IPS-20b (cell line): Measurements from ENCODE around the gene COPE.

ENCODE experiments used
- H3K27ac ChIP-seq: one replicate; pipeline ENCODE4 v1.5.1; 2013; ENCODE audit warnings: low read length
- H3K27me3 ChIP-seq: 2 replicates; pipeline ENCODE4 v1.6.1; 2013; ENCODE audit warnings: mild to moderate bottlenecking, low read length, inconsistent platforms; ENCODE audit not compliant: insufficient read depth
- H3K36me3 ChIP-seq: 2 replicates; pipeline ENCODE4 v1.6.1; 2013; ENCODE audit warnings: low read depth, mild to moderate bottlenecking, inconsistent platforms, low read length, moderate library complexity; ENCODE audit not compliant: insufficient read depth
- H3K4me1 ChIP-seq: 2 replicates; pipeline ENCODE4 v1.6.1; 2013; ENCODE audit warnings: mild to moderate bottlenecking, control low read depth, inconsistent platforms, low read length, moderate library complexity; ENCODE audit not compliant: insufficient read depth
- H3K4me3 ChIP-seq: 2 replicates; pipeline ENCODE4 v1.5.1; 2013; ENCODE audit warnings: mild to moderate bottlenecking, low read length, inconsistent platforms
- H3K9ac ChIP-seq: 2 replicates; pipeline ENCODE4 v1.6.1; 2013; ENCODE audit warnings: low read depth, mild to moderate bottlenecking, inconsistent platforms, low read length, moderate library complexity
- H3K9me3 ChIP-seq: 2 replicates; pipeline ENCODE4 v1.6.1; 2013; ENCODE audit warnings: mild to moderate bottlenecking, low read depth, low read length, inconsistent platforms; ENCODE audit not compliant: insufficient read depth

Gene COPE

DNA sequence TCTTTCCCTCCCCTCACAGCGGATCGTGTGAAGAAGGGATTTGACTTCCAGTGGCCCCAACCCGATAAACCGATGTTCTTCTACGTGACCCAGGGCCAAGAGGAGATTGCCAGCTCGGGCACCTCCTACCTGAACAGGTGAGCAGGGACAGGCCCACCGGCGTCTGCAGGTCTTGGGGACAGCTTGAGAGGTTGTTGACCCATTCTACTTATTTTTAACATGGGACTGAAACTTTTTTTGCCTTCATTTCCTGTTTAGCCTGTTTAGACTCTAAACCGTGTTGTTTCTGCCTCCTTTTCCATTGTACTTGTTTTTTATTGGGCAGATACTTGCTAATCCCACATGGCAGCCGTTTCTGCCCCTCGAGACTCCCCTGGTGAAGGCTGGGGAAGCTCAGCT is 58.9 kb downstream of the COPE start:
- Histone ChIP-seq H3K9ac (no peak overlapping the region), H3K4me1 (no peaks in the 10 kb centered on the region), H3K27ac (no peak overlapping the region), H3K9me3 (no peaks in the 10 kb centered on the region), H3K27me3 (no peaks in the 10 kb centered on the region), H3K36me3 (peaks cover 94% of the 10 kb centered on the region), H3K4me3 (no peak overlapping the region)

DNA sequence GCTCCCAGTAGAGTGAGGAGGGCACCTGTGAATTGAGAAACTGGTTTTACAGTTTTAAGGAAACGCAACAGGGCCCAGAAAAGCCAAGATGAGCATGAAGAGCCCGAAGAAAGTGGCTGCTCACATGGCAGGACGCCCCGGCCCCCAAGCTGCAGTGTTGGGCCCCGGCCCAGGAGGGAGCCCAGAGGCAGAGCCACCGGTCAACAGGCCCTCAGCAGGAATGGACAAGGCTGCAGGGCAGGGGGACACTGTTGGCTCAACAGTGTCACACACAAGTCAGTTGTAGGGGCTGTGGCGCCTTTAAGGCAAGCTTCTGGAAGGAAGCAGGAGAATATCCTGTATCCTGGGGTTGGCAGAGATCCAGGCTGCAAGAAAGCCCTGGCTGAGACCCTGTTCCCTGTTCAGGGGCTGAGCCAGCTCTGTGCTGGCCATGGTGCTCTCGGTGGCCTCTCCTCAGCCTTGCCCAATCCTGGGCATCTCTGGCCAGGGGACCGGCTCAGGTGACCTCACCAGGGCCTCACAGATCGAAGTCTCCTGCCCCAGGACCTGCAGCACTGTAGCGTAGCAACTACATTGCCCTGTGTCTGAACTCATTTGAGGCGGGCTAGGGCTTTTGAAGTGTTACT is 59.4 kb downstream of the COPE start:
- Histone ChIP-seq H3K9ac (no peak overlapping the region), H3K9me3 (no peaks in the 10 kb centered on the region), H3K27ac (no peak overlapping the region), H3K4me1 (no peaks in the 10 kb centered on the region), H3K36me3 (peaks cover 97% of the 10 kb centered on the region), H3K4me3 (no peak overlapping the region), H3K27me3 (no peaks in the 10 kb centered on the region)

- Histone ChIP-seq H3K27me3 (no peaks in the 10 kb centered on the region), H3K36me3 (peaks cover 100% of the 10 kb centered on the region), H3K4me1 (no peaks in the 10 kb centered on the region), H3K27ac (no peak overlapping the region), H3K9me3 (no peaks in the 10 kb centered on the region), H3K4me3 (no peak overlapping the region), H3K9ac (no peak overlapping the region)
Observed at GRCh38 chr19:18858906-18859646, 60.1 kb downstream of the COPE start.

DNA sequence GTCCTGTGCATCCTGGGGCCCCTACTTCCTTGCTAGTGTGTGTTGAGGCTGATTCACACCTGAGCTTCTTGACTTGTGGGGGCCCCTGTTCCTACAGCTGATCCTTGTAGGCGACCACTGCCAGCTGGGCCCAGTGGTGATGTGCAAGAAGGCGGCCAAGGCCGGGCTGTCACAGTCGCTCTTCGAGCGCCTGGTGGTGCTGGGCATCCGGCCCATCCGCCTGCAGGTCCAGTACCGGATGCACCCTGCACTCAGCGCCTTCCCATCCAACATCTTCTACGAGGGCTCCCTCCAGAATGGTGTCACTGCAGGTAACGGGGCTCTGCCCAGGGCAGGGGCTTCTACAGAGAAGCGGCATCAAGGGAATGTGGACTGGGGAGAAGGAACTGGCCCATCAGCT is 62.0 kb downstream of the COPE start:
- H3K9ac ChIP-seq, result no peak overlapping the region
- no peaks in the 10 kb centered on the region for H3K27me3 ChIP-seq
- peaks cover 99% of the 10 kb centered on the region for H3K36me3 ChIP-seq
- H3K4me3 ChIP-seq, result no peak overlapping the region
- H3K9me3 ChIP-seq, result no peaks in the 10 kb centered on the region
- H3K4me1 ChIP-seq, result no peaks in the 10 kb centered on the region
- H3K27ac ChIP-seq, result no peak overlapping the region

DNA sequence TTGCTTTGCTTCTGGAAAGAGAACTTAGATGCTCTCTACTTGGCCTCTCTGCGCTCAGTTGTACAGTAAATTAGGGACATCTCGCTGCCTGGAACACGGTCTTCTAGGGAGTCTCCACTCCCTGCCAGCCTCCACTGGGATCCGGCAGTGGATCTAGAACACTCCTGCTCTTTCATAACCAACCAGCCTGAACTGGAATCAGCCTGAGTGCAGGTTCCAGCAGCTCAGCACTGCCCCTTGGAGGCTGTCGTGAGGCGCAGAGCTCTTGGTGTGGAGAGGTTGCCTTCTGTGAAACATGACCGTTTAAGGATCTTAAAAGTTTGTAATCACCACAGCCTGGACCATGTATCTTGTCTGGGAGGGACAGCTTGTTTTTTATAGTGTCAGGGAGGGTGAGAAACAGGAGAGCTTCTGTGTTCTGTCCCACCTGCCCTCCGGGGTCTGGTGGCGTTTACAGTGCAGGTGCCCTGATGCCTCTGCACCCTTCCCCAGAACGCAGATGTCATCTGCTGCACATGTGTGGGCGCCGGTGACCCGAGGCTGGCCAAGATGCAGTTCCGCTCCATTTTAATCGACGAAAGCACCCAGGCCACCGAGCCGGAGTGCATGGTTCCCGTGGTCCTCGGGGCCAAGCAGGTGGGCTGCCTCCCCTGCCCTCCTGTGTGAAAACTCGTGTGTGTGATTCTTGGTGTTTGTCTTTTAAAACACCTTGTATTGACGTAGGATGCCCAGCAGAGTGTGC is 62.6 kb downstream of the COPE start:
- H3K4me1 ChIP-seq, result no peaks in the 10 kb centered on the region
- H3K9me3 ChIP-seq, result no peaks in the 10 kb centered on the region
- peaks cover 99% of the 10 kb centered on the region for H3K36me3 ChIP-seq
- no peaks in the 10 kb centered on the region for H3K27me3 ChIP-seq
- no peak overlapping the region for H3K4me3 ChIP-seq
- H3K9ac ChIP-seq, result no peak overlapping the region
- H3K27ac ChIP-seq, result no peak overlapping the region

GRCh38 chr19:18855647-18856384 is 63.4 kb downstream of the COPE start:
- no peaks in the 10 kb centered on the region for H3K4me1 ChIP-seq
- no peak overlapping the region for H3K4me3 ChIP-seq
- no peak overlapping the region for H3K27ac ChIP-seq
- H3K27me3 ChIP-seq, result no peaks in the 10 kb centered on the region
- H3K9me3 ChIP-seq, result no peaks in the 10 kb centered on the region
- peaks cover 99% of the 10 kb centered on the region for H3K36me3 ChIP-seq
- H3K9ac ChIP-seq, result no peak overlapping the region

DNA sequence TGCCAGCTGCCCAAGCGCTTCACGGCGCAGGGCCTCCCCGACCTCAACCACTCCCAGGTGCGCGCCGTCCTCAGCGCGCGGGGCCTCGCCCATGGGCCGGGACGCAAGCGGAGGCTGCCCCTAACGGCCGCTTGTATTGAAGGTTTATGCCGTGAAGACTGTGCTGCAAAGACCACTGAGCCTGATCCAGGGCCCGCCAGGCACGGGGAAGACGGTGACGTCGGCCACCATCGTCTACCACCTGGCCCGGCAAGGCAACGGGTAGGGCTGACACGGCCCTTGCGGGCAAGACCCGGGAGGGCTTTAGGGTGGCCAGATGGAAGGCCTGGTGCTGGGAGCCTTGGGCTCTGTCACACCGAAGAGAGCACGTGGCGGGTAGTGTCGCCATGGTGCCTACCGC is 64.2 kb downstream of the COPE start:
- no peak overlapping the region for H3K4me3 ChIP-seq
- no peak overlapping the region for H3K9ac ChIP-seq
- H3K27ac ChIP-seq, result no peak overlapping the region
- no peaks in the 10 kb centered on the region for H3K27me3 ChIP-seq
- H3K36me3 ChIP-seq, result peaks cover 99% of the 10 kb centered on the region
- no peaks in the 10 kb centered on the region for H3K4me1 ChIP-seq
- H3K9me3 ChIP-seq, result no peaks in the 10 kb centered on the region

DNA sequence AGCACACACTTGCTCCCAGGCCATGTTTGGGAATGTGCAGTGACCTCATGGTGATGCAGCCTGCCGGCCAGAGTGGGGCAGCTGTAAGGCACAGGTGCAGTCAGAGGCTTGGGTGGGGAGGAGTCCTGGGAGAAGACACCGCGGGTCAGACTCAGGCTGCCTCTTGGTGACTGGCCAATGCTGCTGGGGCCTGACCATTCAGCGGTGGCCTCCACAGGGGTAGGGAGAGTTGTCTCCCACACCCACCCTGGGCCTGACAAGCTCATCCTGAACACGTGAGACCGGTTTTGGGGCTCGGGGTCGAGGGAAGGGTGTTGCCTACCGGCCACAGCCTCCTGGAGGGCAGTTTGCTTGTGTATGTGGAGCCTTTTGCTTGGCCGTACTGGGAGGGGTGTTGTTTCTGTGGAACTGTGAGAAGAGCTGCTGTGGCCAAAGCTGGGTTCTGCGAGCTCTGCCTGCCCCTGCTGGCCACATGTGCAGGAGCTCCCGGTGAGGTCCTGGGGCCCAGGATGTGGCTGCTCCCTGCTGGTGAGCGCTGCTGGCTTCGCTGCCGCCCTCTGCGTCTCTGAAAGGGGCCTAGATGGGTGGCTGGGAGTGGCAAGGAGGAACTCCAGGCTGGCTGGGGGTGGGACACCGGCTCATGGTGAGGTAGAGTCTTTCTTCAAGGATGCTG is 65.3 kb downstream of the COPE start:
- peaks cover 99% of the 10 kb centered on the region for H3K36me3 ChIP-seq
- H3K9me3 ChIP-seq, result no peaks in the 10 kb centered on the region
- H3K4me3 ChIP-seq, result no peak overlapping the region
- H3K27me3 ChIP-seq, result no peaks in the 10 kb centered on the region
- no peak overlapping the region for H3K9ac ChIP-seq
- no peaks in the 10 kb centered on the region for H3K4me1 ChIP-seq
- H3K27ac ChIP-seq, result no peak overlapping the region

GRCh38 chr19:18852648-18853047 is 66.5 kb downstream of the COPE start:
- Histone ChIP-seq H3K9ac (no peak overlapping the region), H3K36me3 (peaks cover 99% of the 10 kb centered on the region)

GRCh38 chr19:18851673-18852325 is 67.4 kb downstream of the COPE start:
- no peaks in the 10 kb centered on the region for H3K27me3 ChIP-seq
- H3K4me3 ChIP-seq, result no peak overlapping the region
- no peak overlapping the region for H3K27ac ChIP-seq
- no peak overlapping the region for H3K9ac ChIP-seq
- H3K4me1 ChIP-seq, result no peaks in the 10 kb centered on the region
- peaks cover 93% of the 10 kb centered on the region for H3K36me3 ChIP-seq
- H3K9me3 ChIP-seq, result no peaks in the 10 kb centered on the region

More at GRCh38 chr19:18852648-18853047, 66.5 kb downstream of the COPE start:
- Histone ChIP-seq H3K27ac (no peak overlapping the region), H3K4me3 (no peak overlapping the region), H3K9me3 (no peaks in the 10 kb centered on the region), H3K27me3 (no peaks in the 10 kb centered on the region), H3K4me1 (no peaks in the 10 kb centered on the region)
